Neural crest cell (in vitro differentiated cells): ENCODE results near the gene PIGN. TPM values are rescaled to one million over a fixed set of nuclear protein-coding genes. Genes with fewer than 3 reads are reported as not detected.

Experiments
- DNase-seq: peaks from one replicate; pipeline ENCODE4 v3.0.0; 2021; ENCODE audit warnings: low read depth, mixed read lengths, low spot score
- H3K27ac Mint-ChIP-seq: one replicate; pipeline ENCODE4 v1.8.0; 2021; ENCODE audit warnings: mild to moderate bottlenecking, mixed read lengths; ENCODE audit not compliant: unreplicated experiment
- H3K27me3 Mint-ChIP-seq: 2 replicates; pipeline ENCODE4 v1.8.0; 2021; ENCODE audit warnings: low read depth, mild to moderate bottlenecking, mixed read lengths
- H3K36me3 Mint-ChIP-seq: 2 replicates; pipeline ENCODE4 v1.8.0; 2021; ENCODE audit warnings: low read depth, mild to moderate bottlenecking, mixed read lengths
- H3K4me1 Mint-ChIP-seq: 2 replicates; pipeline ENCODE4 v1.8.0; 2021; ENCODE audit warnings: mixed read lengths
- H3K4me3 Mint-ChIP-seq: one replicate; pipeline ENCODE4 v1.8.0; 2021; ENCODE audit warnings: mild to moderate bottlenecking, mixed read lengths
- H3K9me3 Mint-ChIP-seq: 2 replicates; pipeline ENCODE4 v1.8.0; 2021; ENCODE audit warnings: mixed read lengths
- CTCF ChIP-seq: fragments of 200-600 bp; sonication (generic); conservative IDR thresholded peaks from 2 replicates; pipeline ENCODE4 v1.5.0; 2021; ENCODE audit warnings: antibody characterized with exemption, mild to moderate bottlenecking
- total RNA-seq: library from RNA; stranded (reverse); gene quantifications from 2 replicates; pipeline ENCODE4 v1.2.1, GENCODE V29; 2021

Gene PIGN
- total RNA-seq, 1 donor from 2014 or later: 24.1 TPM

GRCh38 chr18:62054929-62055498 lies 131.8 kb downstream of the PIGN start:
- H3K36me3 Mint-ChIP-seq: peaks cover 11% of the 10 kb centered on the region
- no peaks in the 10 kb centered on the region for H3K4me1 Mint-ChIP-seq
- peaks cover 5% of the 10 kb centered on the region for H3K9me3 Mint-ChIP-seq
- no peak overlapping the region for H3K4me3 Mint-ChIP-seq
- no peaks in the 10 kb centered on the region for H3K27me3 Mint-ChIP-seq
- no peak for DNase-seq
- no peak for TF ChIP-seq CTCF
- H3K27ac Mint-ChIP-seq: no peak overlapping the region

DNA sequence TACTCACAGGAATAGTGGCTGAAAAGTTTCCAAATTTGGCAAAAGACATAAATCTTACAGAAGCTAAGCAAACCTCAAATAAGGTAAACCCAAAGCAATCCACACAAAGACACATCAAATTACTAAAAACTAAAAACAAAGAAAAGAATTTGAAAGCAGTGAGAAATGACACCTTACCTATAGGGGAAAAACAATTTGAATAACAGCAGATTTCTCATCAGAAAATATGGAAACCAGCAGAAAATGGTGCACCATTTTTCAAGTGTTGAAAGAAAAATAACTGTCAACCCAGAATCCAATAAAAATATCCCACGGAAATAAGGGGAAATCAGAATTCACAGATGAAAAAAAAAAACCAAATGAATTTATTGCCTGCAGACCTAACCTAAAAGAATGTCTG lies 138.6 kb downstream of the PIGN start:
- Mint-ChIP-seq H3K36me3 (peaks cover 18% of the 10 kb centered on the region), H3K27me3 (no peaks in the 10 kb centered on the region), H3K4me1 (no peaks in the 10 kb centered on the region), H3K27ac (no peak overlapping the region), H3K4me3 (no peak overlapping the region), H3K9me3 (peaks cover 4% of the 10 kb centered on the region)
- no peak for DNase-seq
- TF ChIP-seq CTCF: no peak

DNA sequence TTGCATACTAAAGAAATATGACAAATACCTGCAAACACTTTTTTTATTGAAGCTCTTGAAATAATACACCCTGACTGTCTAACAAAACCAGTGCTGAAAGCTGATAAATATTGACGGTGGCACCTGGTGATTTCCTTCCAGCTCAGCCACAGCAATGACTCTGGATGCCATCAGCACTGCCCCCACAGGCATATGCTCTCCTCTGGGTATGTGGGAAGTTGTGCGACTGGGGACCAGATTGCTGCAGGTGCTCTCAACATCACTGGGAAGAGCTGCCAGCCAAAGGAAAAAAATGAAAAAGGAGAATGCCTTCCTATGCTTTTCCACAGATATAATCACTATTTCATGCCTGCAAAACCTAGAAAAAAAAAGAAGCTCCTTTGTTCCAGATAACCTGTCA lies 141.5 kb downstream of the PIGN start:
- no peak overlapping the region for H3K4me3 Mint-ChIP-seq
- TF ChIP-seq CTCF: no peak
- H3K4me1 Mint-ChIP-seq: no peaks in the 10 kb centered on the region
- peaks cover 4% of the 10 kb centered on the region for H3K9me3 Mint-ChIP-seq
- H3K36me3 Mint-ChIP-seq: peaks cover 15% of the 10 kb centered on the region
- H3K27ac Mint-ChIP-seq: no peak overlapping the region
- H3K27me3 Mint-ChIP-seq: no peaks in the 10 kb centered on the region
- no peak for DNase-seq

- DNase-seq: no peak
- no peaks in the 10 kb centered on the region for H3K27me3 Mint-ChIP-seq
- H3K27ac Mint-ChIP-seq: no peak overlapping the region
- H3K4me1 Mint-ChIP-seq: no peaks in the 10 kb centered on the region
- TF ChIP-seq CTCF: no peak
- H3K4me3 Mint-ChIP-seq: no peak overlapping the region
- H3K36me3 Mint-ChIP-seq: peaks cover 15% of the 10 kb centered on the region
- peaks cover 4% of the 10 kb centered on the region for H3K9me3 Mint-ChIP-seq
These were observed 142.3 kb downstream of the PIGN start for GRCh38 chr18:62044490-62045000.

GRCh38 chr18:62037989-62038778 lies 148.7 kb downstream of the PIGN start:
- Mint-ChIP-seq H3K27me3 (no peaks in the 10 kb centered on the region), H3K4me1 (no peaks in the 10 kb centered on the region), H3K9me3 (peaks cover 3% of the 10 kb centered on the region), H3K27ac (no peak overlapping the region), H3K36me3 (no peaks in the 10 kb centered on the region), H3K4me3 (no peak overlapping the region)
- TF ChIP-seq CTCF: no peak
- no peak for DNase-seq
